SKM-1 (cell line): ENCODE results near the gene SLC22A7.

Source experiments
- DNase-seq: peaks from one replicate; lab custom pipeline; 2025; ENCODE audit not compliant: unreplicated experiment; lab: John Stamatoyannopoulos, UW

SLC22A7 gene

GRCh38 chr6:43282636-43283513 lies 15.2 kb upstream of the SLC22A7 start:
- peak; percentile 22 for DNase-seq

GRCh38 chr6:43283514-43283901 lies 14.6 kb upstream of the SLC22A7 start:
- DNase-seq: no peak

GRCh38 chr6:43283905-43284304 lies 14.2 kb upstream of the SLC22A7 start:
- no peak for DNase-seq

- no peak for DNase-seq
Observed at GRCh38 chr6:43284991-43285781, 12.9 kb upstream of the SLC22A7 start.

GRCh38 chr6:43285832-43286231 lies 12.2 kb upstream of the SLC22A7 start:
- DNase-seq: no peak

GRCh38 chr6:43286456-43286979 lies 11.5 kb upstream of the SLC22A7 start:
- DNase-seq: no peak

GRCh38 chr6:43286980-43287716 lies 10.9 kb upstream of the SLC22A7 start:
- DNase-seq: no peak

GRCh38 chr6:43287717-43288679 lies 10.1 kb upstream of the SLC22A7 start:
- no peak for DNase-seq

GRCh38 chr6:43290339-43290904 lies 7.6 kb upstream of the SLC22A7 start:
- DNase-seq: no peak

GRCh38 chr6:43290905-43291355 lies 7.1 kb upstream of the SLC22A7 start:
- DNase-seq: no peak

GRCh38 chr6:43291708-43292107 lies 6.4 kb upstream of the SLC22A7 start:
- no peak for DNase-seq

GRCh38 chr6:43292341-43292740 lies 5.7 kb upstream of the SLC22A7 start:
- DNase-seq: no peak

GRCh38 chr6:43292763-43293318 lies 5.2 kb upstream of the SLC22A7 start:
- no peak for DNase-seq

GRCh38 chr6:43293698-43294097 lies 4.4 kb upstream of the SLC22A7 start:
- no peak for DNase-seq

GRCh38 chr6:43294536-43294935 lies 3.5 kb upstream of the SLC22A7 start:
- DNase-seq: no peak

GRCh38 chr6:43295456-43295855 lies 2.6 kb upstream of the SLC22A7 start:
- no peak for DNase-seq

- DNase-seq: no peak
Observed at GRCh38 chr6:43296780-43297497, 1.1 kb upstream of the SLC22A7 start.

- DNase-seq: no peak
Observed at GRCh38 chr6:43298565-43299337, 691 bp downstream of the SLC22A7 start.
